HG03521 (cell line): ENCODE data around the gene PATZ1.
A peak's percentile ranks its signal among the peaks of the same experiment; 100 is the strongest.
"Not testable (repeated sequence)": the region's sequence is repeated elsewhere in the genome, so short reads cannot be mapped to it uniquely, and the experiment has no call there.

Source experiments
- ATAC-seq: cut with Tn5 transposase; IDR thresholded peaks from one replicate; pipeline ENCODE4 v1.9.1; 2021; ENCODE audit warnings: mild to moderate bottlenecking, moderate library complexity; ENCODE audit not compliant: unreplicated experiment

Gene PATZ1

GRCh38 chr22:31346255-31346732 lies at the start of gene PATZ1:
PATZ1 (minus strand) TSS chr22:31346346; CDS start chr22:31345602, 744 bp downstream.
- ATAC-seq: peak; percentile 32

GRCh38 chr22:31394326-31394725 lies 48.2 kb upstream of the PATZ1 start:
- no peak for ATAC-seq

- no peak for ATAC-seq
Measured at GRCh38 chr22:31393893-31394292, 47.7 kb upstream of the PATZ1 start.

- ATAC-seq: not testable (repeated sequence)
Measured at GRCh38 chr22:31378651-31379050, 32.5 kb upstream of the PATZ1 start.

- ATAC-seq: no peak
Measured at GRCh38 chr22:31378123-31378522, 32.0 kb upstream of the PATZ1 start.

- no peak for ATAC-seq
Measured at GRCh38 chr22:31377612-31378011, 31.5 kb upstream of the PATZ1 start.

GRCh38 chr22:31367426-31367825 lies 21.3 kb upstream of the PATZ1 start:
- no peak for ATAC-seq

- ATAC-seq: no peak
Measured at GRCh38 chr22:31363885-31364465, 17.8 kb upstream of the PATZ1 start.

GRCh38 chr22:31361743-31362142 lies 15.6 kb upstream of the PATZ1 start:
- no peak for ATAC-seq

GRCh38 chr22:31360029-31360428 lies 13.9 kb upstream of the PATZ1 start:
- no peak for ATAC-seq

- ATAC-seq: no peak
Measured at GRCh38 chr22:31354515-31354914, 8.4 kb upstream of the PATZ1 start.

GRCh38 chr22:31350410-31350863 lies 4.3 kb upstream of the PATZ1 start:
- ATAC-seq: no peak

GRCh38 chr22:31349960-31350359 lies 3.8 kb upstream of the PATZ1 start:
- no peak for ATAC-seq

- no peak for ATAC-seq
Measured at GRCh38 chr22:31348766-31349165, 2.6 kb upstream of the PATZ1 start.

GRCh38 chr22:31348009-31348337 lies 1.8 kb upstream of the PATZ1 start:
- not testable (repeated sequence) for ATAC-seq

GRCh38 chr22:31347251-31348008 lies 1.3 kb upstream of the PATZ1 start:
- ATAC-seq: no peak

GRCh38 chr22:31346733-31347250 lies 646 bp upstream of the PATZ1 start:
- ATAC-seq: no peak

GRCh38 chr22:31345331-31346254 lies 553 bp downstream of the PATZ1 start:
- peak; percentile 66 for ATAC-seq

GRCh38 chr22:31344578-31345330 lies 1.4 kb downstream of the PATZ1 start:
- ATAC-seq: no peak

GRCh38 chr22:31344256-31344577 lies 1.9 kb downstream of the PATZ1 start:
- ATAC-seq: no peak
